ENCODE results near the gene ADGRL4. TPM values are rescaled to one million over a fixed set of nuclear protein-coding genes. Genes with fewer than 3 reads are reported as not detected.
"Not testable (repeated sequence)": the region's sequence is repeated elsewhere in the genome, so short reads cannot be mapped to it uniquely, and the experiment has no call there.

ADGRL4 gene
- total and polyA plus RNA-seq, 4 experiments from 2014 or later = not detected

DNA sequence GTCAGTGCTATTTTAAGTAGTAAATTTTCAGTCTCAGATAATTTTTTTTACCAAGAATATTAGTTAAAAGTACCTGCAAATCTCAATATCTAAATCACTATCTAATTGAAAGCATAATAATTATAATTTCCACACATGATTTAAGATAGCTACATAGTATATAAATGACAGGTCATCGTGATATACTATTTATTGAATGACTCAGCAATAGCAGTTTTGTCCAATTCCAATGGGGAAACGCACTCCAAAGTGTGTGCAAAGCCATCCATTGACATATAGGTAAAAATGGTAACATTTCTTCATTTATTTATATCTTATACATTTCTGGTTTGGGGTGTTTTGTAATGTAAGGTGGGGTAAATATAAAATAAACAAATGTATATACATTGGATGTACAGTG lies 19.5 kb downstream of the ADGRL4 start:
- no peaks in the 10 kb centered on the region for H3K9me3 ChIP-seq (ENCODE audit: control insufficient read depth in 1 of 2, low read length in 2 of 2)
- no peaks in the 10 kb centered on the region for H3K27me3 ChIP-seq (ENCODE audit: insufficient read depth, low read length)
- Mint-ChIP-seq H3K9me3 (peaks cover 0 to 3% (median 0%) of the 10 kb centered on the region in 8 donors), H3K27me3 (no peaks in the 10 kb centered on the region), H3K36me3 (no peaks in the 10 kb centered on the region), H3K4me3 (no peak overlapping the region), H3K4me1 (no peaks in the 10 kb centered on the region), H3K27ac (no peak overlapping the region)
- H3K4me3 ChIP-seq (ENCODE audit: low read length in 2 of 2) = no peak overlapping the region
- ChIA-PET POLR2A (ENCODE audit: partially characterized antibody) (no interaction called here), CTCF (ENCODE audit: partially characterized antibody) (no interaction called here)
- no peak overlapping the region for H3K27ac ChIP-seq (ENCODE audit: low read depth, low read length)
- intact Hi-C loops (cut with micrococcal nuclease) = no loop called here
- DNase-seq = no peak
- no peaks in the 10 kb centered on the region for H3K4me1 ChIP-seq (ENCODE audit: insufficient read depth, low read length)
- no peaks in the 10 kb centered on the region for H3K36me3 ChIP-seq (ENCODE audit: insufficient read depth, low read length)

- no peaks in the 10 kb centered on the region for H3K9me3 ChIP-seq (ENCODE audit: control insufficient read depth in 1 of 2, low read length in 2 of 2)
- intact Hi-C loops (cut with micrococcal nuclease) = no loop called here
- no peak overlapping the region for H3K4me3 ChIP-seq (ENCODE audit: low read length in 2 of 2)
- Mint-ChIP-seq H3K9me3 (peaks cover 0 to 8% (median 0%) of the 10 kb centered on the region in 8 donors), H3K27ac (no peak overlapping the region), H3K27me3 (no peaks in the 10 kb centered on the region), H3K4me1 (no peaks in the 10 kb centered on the region), H3K4me3 (no peak overlapping the region), H3K36me3 (no peaks in the 10 kb centered on the region)
- POLR2A ChIA-PET (ENCODE audit: partially characterized antibody) = no interaction called here
- H3K27me3 ChIP-seq (ENCODE audit: insufficient read depth, low read length) = no peaks in the 10 kb centered on the region
- H3K4me1 ChIP-seq (ENCODE audit: insufficient read depth, low read length) = no peaks in the 10 kb centered on the region
- no peak overlapping the region for H3K27ac ChIP-seq (ENCODE audit: low read depth, low read length)
- CTCF ChIA-PET (ENCODE audit: partially characterized antibody) = no interaction called here
- no peak for DNase-seq
- H3K36me3 ChIP-seq (ENCODE audit: insufficient read depth, low read length) = no peaks in the 10 kb centered on the region
Observed at GRCh38 chr1:78980511-78980910, 26.0 kb downstream of the ADGRL4 start.

GRCh38 chr1:78972723-78973122 lies 33.8 kb downstream of the ADGRL4 start:
- Mint-ChIP-seq H3K27ac (no peak overlapping the region), H3K36me3 (no peaks in the 10 kb centered on the region), H3K27me3 (no peaks in the 10 kb centered on the region), H3K4me3 (no peak overlapping the region), H3K4me1 (no peaks in the 10 kb centered on the region), H3K9me3 (peaks cover 0 to 6% (median 0%) of the 10 kb centered on the region in 8 donors)
- Histone ChIP-seq H3K4me3 (ENCODE audit: low read length in 2 of 2) (no peak overlapping the region), H3K36me3 (ENCODE audit: insufficient read depth, low read length) (no peaks in the 10 kb centered on the region), H3K9me3 (ENCODE audit: control insufficient read depth in 1 of 2, low read length in 2 of 2) (peaks cover 0 to 3% of the 10 kb centered on the region in 2 donors), H3K27me3 (ENCODE audit: insufficient read depth, low read length) (no peaks in the 10 kb centered on the region), H3K27ac (ENCODE audit: low read depth, low read length) (no peak overlapping the region), H3K4me1 (ENCODE audit: insufficient read depth, low read length) (no peaks in the 10 kb centered on the region)
- ChIA-PET POLR2A (ENCODE audit: partially characterized antibody) (no interaction called here), CTCF (ENCODE audit: partially characterized antibody) (no interaction called here)
- intact Hi-C loops (cut with micrococcal nuclease) = no loop called here
- no peak for DNase-seq

GRCh38 chr1:78967091-78967490 lies 39.4 kb downstream of the ADGRL4 start:
- H3K27me3 ChIP-seq (ENCODE audit: insufficient read depth, low read length); H3K4me3 Mint-ChIP-seq; DNase-seq; H3K27ac Mint-ChIP-seq; H3K4me1 Mint-ChIP-seq; H3K27me3 Mint-ChIP-seq; intact Hi-C loops (cut with micrococcal nuclease); H3K4me3 ChIP-seq (ENCODE audit: low read length in 2 of 2); POLR2A ChIA-PET (ENCODE audit: partially characterized antibody); H3K4me1 ChIP-seq (ENCODE audit: insufficient read depth, low read length); CTCF ChIA-PET (ENCODE audit: partially characterized antibody); H3K9me3 ChIP-seq (ENCODE audit: control insufficient read depth in 1 of 2, low read length in 2 of 2); H3K36me3 Mint-ChIP-seq; H3K36me3 ChIP-seq (ENCODE audit: insufficient read depth, low read length); H3K27ac ChIP-seq (ENCODE audit: low read depth, low read length): not testable (repeated sequence)
- H3K9me3 Mint-ChIP-seq = peaks cover 4 to 31% (median 15%) of the 10 kb centered on the region in 8 donors

- Mint-ChIP-seq H3K27ac (no peak overlapping the region), H3K36me3 (no peaks in the 10 kb centered on the region), H3K4me3 (no peak overlapping the region), H3K4me1 (no peaks in the 10 kb centered on the region), H3K27me3 (no peaks in the 10 kb centered on the region), H3K9me3 (peaks cover 0 to 4% (median 3%) of the 10 kb centered on the region in 8 donors)
- no peaks in the 10 kb centered on the region for H3K36me3 ChIP-seq (ENCODE audit: insufficient read depth, low read length)
- no peak overlapping the region for H3K4me3 ChIP-seq (ENCODE audit: low read length in 2 of 2)
- POLR2A ChIA-PET (ENCODE audit: partially characterized antibody) = no interaction called here
- no peaks in the 10 kb centered on the region for H3K27me3 ChIP-seq (ENCODE audit: insufficient read depth, low read length)
- CTCF ChIA-PET (ENCODE audit: partially characterized antibody) = no interaction called here
- intact Hi-C loops (cut with micrococcal nuclease) = no loop called here
- H3K9me3 ChIP-seq (ENCODE audit: control insufficient read depth in 1 of 2, low read length in 2 of 2) = no peaks in the 10 kb centered on the region
- H3K4me1 ChIP-seq (ENCODE audit: insufficient read depth, low read length) = no peaks in the 10 kb centered on the region
- no peak overlapping the region for H3K27ac ChIP-seq (ENCODE audit: low read depth, low read length)
- no peak for DNase-seq
Observed at GRCh38 chr1:78958711-78959110, 47.8 kb downstream of the ADGRL4 start.

DNA sequence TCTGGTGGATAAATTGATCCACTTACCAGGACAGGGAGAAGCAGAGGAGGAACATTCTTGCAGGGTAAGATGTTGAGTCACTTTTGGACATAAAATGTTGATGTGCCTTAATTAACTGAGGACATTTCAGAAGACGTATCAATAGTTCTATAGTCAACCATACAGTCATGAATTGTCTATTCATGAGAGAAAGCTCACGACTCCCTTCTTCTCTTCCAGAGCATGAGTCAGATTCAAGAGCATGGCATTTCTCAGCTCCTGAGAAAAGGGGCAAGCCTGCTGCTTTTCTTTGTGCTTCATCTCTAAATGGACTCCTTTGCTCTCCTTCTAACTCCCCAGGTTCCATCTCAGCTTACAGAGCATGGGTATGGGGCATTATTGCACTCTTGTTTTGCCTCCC lies 55.7 kb downstream of the ADGRL4 start:
- Mint-ChIP-seq H3K36me3 (no peaks in the 10 kb centered on the region), H3K27me3 (no peaks in the 10 kb centered on the region), H3K27ac (no peak overlapping the region), H3K4me3 (no peak overlapping the region), H3K9me3 (peaks cover 0 to 9% (median 0%) of the 10 kb centered on the region in 8 donors), H3K4me1 (no peaks in the 10 kb centered on the region)
- Histone ChIP-seq H3K4me1 (ENCODE audit: insufficient read depth, low read length) (no peaks in the 10 kb centered on the region), H3K27me3 (ENCODE audit: insufficient read depth, low read length) (no peaks in the 10 kb centered on the region), H3K27ac (ENCODE audit: low read depth, low read length) (no peak overlapping the region), H3K9me3 (ENCODE audit: control insufficient read depth in 1 of 2, low read length in 2 of 2) (no peaks in the 10 kb centered on the region), H3K4me3 (ENCODE audit: low read length in 2 of 2) (no peak overlapping the region), H3K36me3 (ENCODE audit: insufficient read depth, low read length) (no peaks in the 10 kb centered on the region)
- ChIA-PET POLR2A (ENCODE audit: partially characterized antibody) (no interaction called here), CTCF (ENCODE audit: partially characterized antibody) (no interaction called here)
- intact Hi-C loops (cut with micrococcal nuclease) = no loop called here
- no peak for DNase-seq

- H3K36me3 ChIP-seq (ENCODE audit: insufficient read depth, low read length) = no peaks in the 10 kb centered on the region
- no peak overlapping the region for H3K4me3 Mint-ChIP-seq
- no peak overlapping the region for H3K27ac Mint-ChIP-seq
- H3K9me3 ChIP-seq (ENCODE audit: control insufficient read depth in 1 of 2, low read length in 2 of 2) = no peaks in the 10 kb centered on the region
- H3K27ac ChIP-seq (ENCODE audit: low read depth, low read length) = no peak overlapping the region
- no peak for DNase-seq
- no peaks in the 10 kb centered on the region for H3K27me3 Mint-ChIP-seq
- intact Hi-C loops (cut with micrococcal nuclease) = no loop called here
- ChIA-PET POLR2A (ENCODE audit: partially characterized antibody) (no interaction called here), CTCF (ENCODE audit: partially characterized antibody) (no interaction called here)
- H3K4me1 Mint-ChIP-seq = no peaks in the 10 kb centered on the region
- no peaks in the 10 kb centered on the region for H3K4me1 ChIP-seq (ENCODE audit: insufficient read depth, low read length)
- no peaks in the 10 kb centered on the region for H3K27me3 ChIP-seq (ENCODE audit: insufficient read depth, low read length)
- no peak overlapping the region for H3K4me3 ChIP-seq (ENCODE audit: low read length in 2 of 2)
- no peaks in the 10 kb centered on the region for H3K36me3 Mint-ChIP-seq
- H3K9me3 Mint-ChIP-seq = peaks cover 0 to 9% (median 0%) of the 10 kb centered on the region in 8 donors
Observed at GRCh38 chr1:78949227-78949626, 57.3 kb downstream of the ADGRL4 start.

GRCh38 chr1:78919150-78919549 lies 87.4 kb downstream of the ADGRL4 start:
- Histone ChIP-seq H3K4me1 (ENCODE audit: insufficient read depth, low read length) (no peaks in the 10 kb centered on the region), H3K36me3 (ENCODE audit: insufficient read depth, low read length) (no peaks in the 10 kb centered on the region), H3K27ac (ENCODE audit: low read depth, low read length) (no peak overlapping the region), H3K4me3 (ENCODE audit: low read length in 2 of 2) (no peak overlapping the region), H3K27me3 (ENCODE audit: insufficient read depth, low read length) (no peaks in the 10 kb centered on the region), H3K9me3 (ENCODE audit: control insufficient read depth in 1 of 2, low read length in 2 of 2) (no peaks in the 10 kb centered on the region)
- H3K4me3 Mint-ChIP-seq = no peak overlapping the region
- no peaks in the 10 kb centered on the region for H3K4me1 Mint-ChIP-seq
- peaks cover 0 to 2% (median 0%) of the 10 kb centered on the region in 8 donors for H3K9me3 Mint-ChIP-seq
- no peaks in the 10 kb centered on the region for H3K27me3 Mint-ChIP-seq
- DNase-seq = no peak
- POLR2A ChIA-PET (ENCODE audit: partially characterized antibody) = no interaction called here
- H3K27ac Mint-ChIP-seq = no peak overlapping the region
- CTCF ChIA-PET (ENCODE audit: partially characterized antibody) = no interaction called here
- no peaks in the 10 kb centered on the region for H3K36me3 Mint-ChIP-seq
- intact Hi-C loops (cut with micrococcal nuclease) = no loop called here
